H1 (cell line): ENCODE results near the gene PRDM15. TPM values are rescaled to one million over a fixed set of nuclear protein-coding genes. Genes with fewer than 3 reads are reported as not detected.

Source experiments
- ATF3 ChIP-seq: IDR thresholded peaks from 2 replicates; pipeline ENCODE4 v1.6.1; 2011; ENCODE audit warnings: low read depth, mild to moderate bottlenecking, low read length; ENCODE audit not compliant: insufficient read depth
- CBX8 ChIP-seq: fragments of 300-800, 300-1000 bp; sonication (generic); IDR thresholded peaks from 2 replicates; pipeline ENCODE4 v1.7.1; 2016; ENCODE audit warnings: low read depth, low read length, borderline replicate concordance
- CHD2 ChIP-seq: IDR thresholded peaks from 2 replicates; pipeline ENCODE4 v1.6.1; 2012; ENCODE audit warnings: low read length, improper control_type of control experiment
- CHD7 ChIP-seq: fragments of 300-600 bp; sonication (generic); IDR thresholded peaks from 2 replicates; pipeline ENCODE4 v1.7.1; 2012; ENCODE audit warnings: low read length, moderate library complexity, mild to moderate bottlenecking, inconsistent platforms; ENCODE audit not compliant: insufficient replicate concordance
- CTBP2 ChIP-seq: IDR thresholded peaks from 2 replicates; pipeline ENCODE4 v1.7.0; 2011; ENCODE audit warnings: borderline replicate concordance, mild to moderate bottlenecking, moderate library complexity, mixed read lengths, low read length; ENCODE audit not compliant: insufficient read depth, insufficient read length
- EP300 ChIP-seq, 2 experiments: IDR thresholded peaks; 1 replicate in 1 of 2; 2 replicates in 1 of 2; pipeline ENCODE4 v1.6.1; 2011 to 2012; ENCODE audit warnings: low read depth in 2 of 2, low read length in 2 of 2, mild to moderate bottlenecking in 2 of 2, borderline replicate concordance in 1 of 2, inconsistent platforms in 1 of 2, moderate library complexity in 1 of 2
- HDAC2 ChIP-seq, 2 experiments: fragments of 300-600 bp in 1 of 2; sonication (generic) in 1 of 2; IDR thresholded peaks; 2 replicates each; pipeline ENCODE4 v1.6.1; 2011 to 2012; ENCODE audit warnings: low read depth in 2 of 2, low read length in 2 of 2, mild to moderate bottlenecking in 2 of 2, moderate library complexity in 2 of 2, borderline replicate concordance in 1 of 2, inconsistent platforms in 1 of 2
- SP1 ChIP-seq: IDR thresholded peaks from 2 replicates; pipeline ENCODE4 v1.6.1; 2011; ENCODE audit warnings: low read depth, low read length
- SP2 ChIP-seq: IDR thresholded peaks from 2 replicates; pipeline ENCODE4 v1.6.1; 2012; ENCODE audit warnings: mild to moderate bottlenecking, low read length, inconsistent platforms
- TEAD4 ChIP-seq: IDR thresholded peaks from 2 replicates; pipeline ENCODE4 v1.6.1; 2012; ENCODE audit warnings: low read depth, low read length, inconsistent platforms, mixed read lengths
- polyA plus RNA-seq, 7 experiments: library from polyadenylated mRNA; depleted of rRNA in 3 of 7; stranded (reverse) in 5 of 7; unstranded in 2 of 7; fragments of >200 nt in 5 of 7; fragments of 200-250 nt in 2 of 7; gene quantifications; 1 replicate in 5 of 7; 2 replicates in 1 of 7; 4 replicates in 1 of 7; pipeline versions ENCODE4 v1.2.1 to v1.2.3, GENCODE V29; 2011 to 2013; ENCODE audit warnings: missing spikeins in 2 of 7, mixed read lengths in 2 of 7
- total RNA-seq: library from RNA; stranded (reverse); fragmentation: NEBNext Ultra II Directional; extraction: Animal tissue kit (Norgen Biotek cat#: 25700); gene quantifications from 2 replicates; pipeline ENCODE4 v1.2.1, GENCODE V29; 2021

Gene PRDM15
- total and polyA plus RNA-seq, 2 of the 8 experiments (the other 6 are each of a cell fraction or from before 2014, with no cell fraction given): 9.7 to 10.5 TPM

GRCh38 chr21:41839387-41840000, 39.6 kb downstream of the PRDM15 start (continued):
- TF ChIP-seq CHD7 (no peak), TEAD4 (no peak), ATF3 (no peak), CBX8 (no peak), SP2 (no peak), SP1 (no peak), EP300 (IDR thresholded peaks at IDR 0.05; ENCODE audit: borderline replicate concordance in 1 of 2, low read depth in 2 of 2, low read length in 2 of 2) (no peak), CHD2 (no peak), HDAC2 (IDR thresholded peaks at IDR 0.05; ENCODE audit: borderline replicate concordance in 1 of 2, low read depth in 2 of 2, low read length in 2 of 2) (no peak), CTBP2 (no peak)
